Activated T-cell treated with anti-CD3 and anti-CD28 coated beads, Interleukin-2, amount 50 U/mL, for 4 hours (primary cell): ENCODE results near the gene AK8. TPM values are rescaled to one million over a fixed set of nuclear protein-coding genes. Genes with fewer than 3 reads are reported as not detected.

ENCODE experiments used
- ATAC-seq, 2 donors: fragments of 200-7000 bp; cut with Tn5 transposase; one replicate each; pipeline ENCODE4 v1.10.0; 2021
- DNase-seq: peaks from one replicate; pipeline ENCODE4 v3.0.0-alpha.2; 2020
- H3K27me3 Mint-ChIP-seq: one replicate; pipeline ENCODE4 v1.8.0; 2021; ENCODE audit warnings: low read depth, mixed read lengths
- H3K36me3 Mint-ChIP-seq: one replicate; pipeline ENCODE4 v1.8.0; 2022; ENCODE audit warnings: mixed read lengths; ENCODE audit not compliant: insufficient read depth
- H3K4me1 Mint-ChIP-seq: one replicate; pipeline ENCODE4 v1.8.0; 2021; ENCODE audit warnings: low read depth, mixed read lengths
- H3K4me3 Mint-ChIP-seq: one replicate; pipeline ENCODE4 v1.8.0; 2021; ENCODE audit warnings: mild to moderate bottlenecking, moderate library complexity, mixed read lengths
- H3K9me3 Mint-ChIP-seq: one replicate; pipeline ENCODE4 v1.8.0; 2021; ENCODE audit warnings: mixed read lengths
- total RNA-seq, 3 donors: library from RNA; stranded (reverse); gene quantifications; one replicate each; pipeline ENCODE4 v1.2.1, GENCODE V29; 2021

AK8 gene, protein sequence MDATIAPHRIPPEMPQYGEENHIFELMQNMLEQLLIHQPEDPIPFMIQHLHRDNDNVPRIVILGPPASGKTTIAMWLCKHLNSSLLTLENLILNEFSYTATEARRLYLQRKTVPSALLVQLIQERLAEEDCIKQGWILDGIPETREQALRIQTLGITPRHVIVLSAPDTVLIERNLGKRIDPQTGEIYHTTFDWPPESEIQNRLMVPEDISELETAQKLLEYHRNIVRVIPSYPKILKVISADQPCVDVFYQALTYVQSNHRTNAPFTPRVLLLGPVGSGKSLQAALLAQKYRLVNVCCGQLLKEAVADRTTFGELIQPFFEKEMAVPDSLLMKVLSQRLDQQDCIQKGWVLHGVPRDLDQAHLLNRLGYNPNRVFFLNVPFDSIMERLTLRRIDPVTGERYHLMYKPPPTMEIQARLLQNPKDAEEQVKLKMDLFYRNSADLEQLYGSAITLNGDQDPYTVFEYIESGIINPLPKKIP
- total RNA-seq: not detected

DNA sequence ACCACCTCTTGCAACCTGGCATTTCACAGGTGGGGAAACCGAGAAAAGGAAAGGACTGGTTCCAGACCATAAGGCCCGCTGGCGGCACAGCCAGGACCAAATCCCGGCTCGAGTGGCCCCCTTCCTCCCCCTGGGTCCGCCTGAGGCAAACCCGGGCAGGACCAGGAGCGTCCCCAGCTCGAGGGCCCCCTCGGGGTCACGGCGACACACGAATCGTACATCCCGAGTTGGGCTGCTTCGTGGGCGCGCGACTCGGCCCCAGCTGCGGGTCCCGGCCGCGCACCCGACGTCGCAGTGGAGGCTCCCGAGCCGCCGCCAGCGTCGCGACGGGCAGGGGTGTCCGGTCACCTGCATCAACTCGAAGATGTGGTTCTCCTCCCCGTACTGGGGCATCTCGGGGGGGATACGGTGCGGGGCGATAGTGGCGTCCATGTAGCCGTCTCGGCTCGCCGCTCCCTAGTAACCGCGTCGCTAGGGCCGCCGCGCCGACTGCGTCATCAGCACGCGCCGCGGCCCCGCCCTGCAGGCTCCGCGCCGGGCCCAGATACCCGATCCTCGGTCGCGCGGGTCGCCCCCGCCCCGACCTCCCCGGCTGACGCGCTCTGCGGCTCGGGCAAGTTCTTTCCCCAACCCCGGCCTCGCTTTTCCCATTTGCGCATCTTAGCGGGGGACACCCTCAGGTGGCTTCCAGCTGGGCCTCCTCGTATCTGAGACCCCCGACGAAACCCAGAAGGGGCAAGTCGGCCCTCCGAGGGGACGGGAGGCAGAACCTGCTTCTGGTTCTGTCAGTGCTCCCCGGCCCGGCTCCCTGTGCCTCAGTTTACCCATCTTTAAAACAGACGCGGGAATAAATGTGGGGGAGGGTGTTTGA, at the start of gene AK8:
Gene AK8 (minus strand): TSS at position 461 of the 871 bp plus-strand sequence. CDS start 29 bp downstream, at position 432.
- H3K4me1 Mint-ChIP-seq: peaks cover 15% of the 10 kb centered on the region
- H3K36me3 Mint-ChIP-seq: no peaks in the 10 kb centered on the region
- peak within 1 kb of the TSS; percentile 81 for H3K4me3 Mint-ChIP-seq
- H3K27me3 Mint-ChIP-seq: no peaks in the 10 kb centered on the region
- peak; percentile 74 for DNase-seq
- H3K9me3 Mint-ChIP-seq: no peaks in the 10 kb centered on the region
- peak; percentile 89 to 91 for ATAC-seq

DNA sequence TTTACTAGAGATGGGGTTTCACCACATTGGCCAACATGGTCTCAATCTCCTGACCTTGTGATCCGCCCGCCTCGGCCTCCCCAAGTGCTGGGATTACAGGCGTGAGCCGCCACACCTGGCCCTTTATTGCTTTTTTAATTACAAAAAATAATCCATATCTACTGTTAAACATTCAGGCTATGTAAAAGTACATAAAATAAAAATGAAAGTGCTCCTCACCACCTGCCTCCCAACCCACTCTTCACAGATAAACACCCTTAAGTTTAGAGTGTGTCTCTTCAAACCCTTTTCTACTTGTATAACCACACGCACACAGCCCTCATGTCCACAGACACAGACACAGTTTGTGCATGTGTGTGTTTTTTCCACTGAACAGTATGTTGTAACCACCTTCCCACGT, 49.6 kb upstream of the AK8 start:
- DNase-seq (no peak), ATAC-seq (no peak)
- Mint-ChIP-seq H3K4me3 (no peak overlapping the region), H3K9me3 (no peaks in the 10 kb centered on the region), H3K4me1 (no peaks in the 10 kb centered on the region), H3K27me3 (no peaks in the 10 kb centered on the region), H3K36me3 (peaks cover 38% of the 10 kb centered on the region)

DNA sequence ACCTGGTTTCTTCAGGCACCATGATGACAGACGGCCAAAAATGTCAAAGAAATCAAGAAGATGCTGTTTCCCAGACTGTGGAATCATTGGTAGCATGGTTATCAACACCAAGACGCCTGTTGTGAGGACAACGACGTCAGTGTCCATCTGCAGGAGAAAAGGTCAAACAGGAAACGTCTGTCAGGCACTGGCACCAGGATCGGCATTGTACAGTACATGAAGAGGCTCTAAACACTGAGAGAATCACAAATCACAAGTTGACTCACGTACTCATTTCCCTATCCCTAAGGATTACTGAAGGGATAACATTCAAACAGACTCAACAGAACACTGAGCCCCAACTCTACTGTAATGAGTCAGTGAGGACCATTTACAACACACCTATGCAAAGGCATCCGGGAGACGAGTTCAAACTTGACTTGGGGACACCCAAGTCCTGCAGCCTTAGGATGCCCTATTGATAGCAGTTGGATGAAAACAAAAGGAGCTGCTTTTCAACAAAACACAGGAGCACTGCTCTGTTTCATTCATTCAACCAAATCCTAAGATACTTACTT, 45.3 kb upstream of the AK8 start:
- no peaks in the 10 kb centered on the region for H3K4me1 Mint-ChIP-seq
- ATAC-seq (no peak), DNase-seq (no peak)
- H3K36me3 Mint-ChIP-seq: peaks cover 51% of the 10 kb centered on the region
- H3K9me3 Mint-ChIP-seq: no peaks in the 10 kb centered on the region
- H3K4me3 Mint-ChIP-seq: no peak overlapping the region
- H3K27me3 Mint-ChIP-seq: no peaks in the 10 kb centered on the region

DNA sequence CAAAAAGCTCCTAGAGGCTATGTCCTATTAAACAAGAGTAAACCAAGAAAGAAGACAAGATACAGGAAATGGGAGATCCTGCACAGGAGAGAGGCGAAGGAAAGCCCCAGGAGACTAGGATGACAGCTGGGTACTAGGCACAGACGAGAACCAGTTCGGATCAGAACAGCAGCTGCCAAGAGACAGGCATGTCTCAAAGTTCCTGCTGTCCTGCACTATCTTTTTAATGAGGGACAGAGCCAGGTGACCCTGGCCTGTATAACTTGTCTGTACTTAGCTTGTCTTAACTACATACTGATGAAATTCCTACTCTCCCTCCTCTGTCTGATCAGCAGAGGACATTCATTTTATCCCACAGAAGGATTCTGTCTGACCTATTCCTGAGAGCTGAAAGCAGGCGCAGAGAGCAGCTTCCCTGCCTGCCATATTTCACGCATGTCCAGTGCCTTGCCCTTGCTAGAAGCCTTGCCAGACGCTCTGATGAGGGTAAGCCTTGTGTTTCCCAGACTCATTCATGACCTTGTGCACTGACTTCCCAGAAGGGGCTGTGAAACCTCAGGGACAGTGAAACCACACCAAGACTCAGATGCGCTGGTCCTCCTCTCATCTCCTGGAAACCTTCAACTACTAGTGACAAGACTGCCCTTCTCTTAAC, 41.7 kb upstream of the AK8 start:
- no peaks in the 10 kb centered on the region for H3K4me1 Mint-ChIP-seq
- H3K27me3 Mint-ChIP-seq: no peaks in the 10 kb centered on the region
- H3K4me3 Mint-ChIP-seq: no peak overlapping the region
- DNase-seq (no peak), ATAC-seq (no peak)
- peaks cover 3% of the 10 kb centered on the region for H3K9me3 Mint-ChIP-seq
- H3K36me3 Mint-ChIP-seq: peaks cover 63% of the 10 kb centered on the region

DNA sequence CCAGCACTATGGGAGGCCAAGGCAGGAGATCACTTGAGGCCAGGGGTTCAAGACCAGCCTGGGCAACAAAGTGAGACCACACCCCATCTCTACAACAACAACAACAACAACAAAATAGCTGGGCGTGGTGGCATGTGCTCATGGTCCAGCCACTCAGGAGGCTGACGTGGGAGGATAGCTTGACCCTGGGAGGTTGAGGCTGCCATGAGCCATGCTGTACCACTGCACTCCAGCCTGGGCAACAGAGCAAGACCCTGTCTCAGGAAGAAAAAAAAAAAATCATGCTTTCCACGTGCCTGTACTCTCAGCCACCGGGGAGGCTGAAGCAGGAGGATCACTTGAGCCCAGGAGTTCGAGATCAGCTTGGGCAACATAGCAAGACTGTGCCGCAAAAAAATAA, 36.8 kb upstream of the AK8 start:
- H3K36me3 Mint-ChIP-seq: peaks cover 59% of the 10 kb centered on the region
- ATAC-seq: no peak
- no peaks in the 10 kb centered on the region for H3K4me1 Mint-ChIP-seq
- peaks cover 3% of the 10 kb centered on the region for H3K9me3 Mint-ChIP-seq
- no peaks in the 10 kb centered on the region for H3K27me3 Mint-ChIP-seq
- no peak for DNase-seq
- H3K4me3 Mint-ChIP-seq: no peak overlapping the region

DNA sequence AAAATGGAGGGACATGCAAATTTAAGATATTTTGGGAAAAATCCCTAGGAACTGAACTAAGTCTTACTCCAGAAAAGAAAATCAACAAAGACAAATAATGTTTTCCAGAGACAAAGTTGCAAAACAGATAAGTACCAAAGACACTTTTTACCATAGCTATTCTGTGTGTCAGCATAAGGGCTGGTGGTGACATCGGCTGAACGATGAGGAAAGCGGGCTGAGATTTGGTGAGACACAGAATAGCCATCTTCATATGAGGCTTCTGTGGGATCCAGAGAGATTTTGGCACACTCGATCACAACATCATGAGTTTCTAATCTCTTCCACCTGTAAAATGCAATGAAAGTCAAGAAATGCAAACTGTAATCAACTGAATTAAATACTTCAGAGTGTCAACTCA, 34.0 kb upstream of the AK8 start:
- no peaks in the 10 kb centered on the region for H3K9me3 Mint-ChIP-seq
- no peak for ATAC-seq
- no peak for DNase-seq
- H3K4me3 Mint-ChIP-seq: no peak overlapping the region
- H3K4me1 Mint-ChIP-seq: peaks cover 14% of the 10 kb centered on the region
- peaks cover 36% of the 10 kb centered on the region for H3K36me3 Mint-ChIP-seq
- no peaks in the 10 kb centered on the region for H3K27me3 Mint-ChIP-seq

DNA sequence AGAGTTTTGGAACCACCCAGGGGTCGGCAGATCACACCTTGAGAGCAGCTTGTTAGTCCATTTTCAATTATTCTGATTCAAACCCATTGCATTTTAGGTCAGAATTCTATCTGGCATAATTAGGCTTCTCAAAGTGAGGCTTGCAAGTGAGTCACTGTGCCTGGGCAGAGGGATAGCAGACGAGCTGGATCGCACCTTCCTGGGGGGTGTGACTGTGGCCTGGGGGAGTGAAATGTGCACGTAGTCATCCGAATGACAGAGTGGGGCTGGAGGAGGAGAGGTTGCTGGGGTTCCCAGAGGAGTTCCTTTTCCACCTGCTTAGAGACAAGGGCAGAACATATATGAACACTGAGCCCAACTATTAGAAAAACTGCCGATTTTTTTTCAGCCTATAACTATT, 32.3 kb upstream of the AK8 start:
- Mint-ChIP-seq H3K4me1 (peaks cover 14% of the 10 kb centered on the region), H3K27me3 (no peaks in the 10 kb centered on the region), H3K4me3 (no peak overlapping the region), H3K9me3 (no peaks in the 10 kb centered on the region), H3K36me3 (peaks cover 24% of the 10 kb centered on the region)
- no peak for ATAC-seq
- DNase-seq: no peak

DNA sequence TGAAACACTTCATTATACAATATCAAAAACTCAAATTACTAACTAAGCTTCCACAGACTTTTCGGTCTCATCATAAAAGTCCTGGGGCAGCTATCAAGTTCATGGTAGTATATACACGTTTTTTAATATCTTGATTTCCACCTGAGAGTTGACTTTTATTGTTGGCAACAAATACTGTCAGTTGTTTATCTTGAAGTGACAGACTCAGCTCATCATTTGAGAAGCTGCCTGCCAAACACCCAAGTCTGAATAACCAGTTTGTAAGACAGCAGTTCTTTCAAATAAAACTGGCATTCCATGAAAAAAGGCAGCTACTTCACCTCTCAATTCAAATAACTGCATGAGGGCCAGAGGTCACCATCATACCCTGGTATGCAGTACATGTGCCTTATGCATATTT, 31.2 kb upstream of the AK8 start:
- Mint-ChIP-seq H3K9me3 (no peaks in the 10 kb centered on the region), H3K4me1 (peaks cover 14% of the 10 kb centered on the region), H3K4me3 (no peak overlapping the region), H3K27me3 (no peaks in the 10 kb centered on the region), H3K36me3 (peaks cover 25% of the 10 kb centered on the region)
- ATAC-seq: no peak
- DNase-seq: no peak

DNA sequence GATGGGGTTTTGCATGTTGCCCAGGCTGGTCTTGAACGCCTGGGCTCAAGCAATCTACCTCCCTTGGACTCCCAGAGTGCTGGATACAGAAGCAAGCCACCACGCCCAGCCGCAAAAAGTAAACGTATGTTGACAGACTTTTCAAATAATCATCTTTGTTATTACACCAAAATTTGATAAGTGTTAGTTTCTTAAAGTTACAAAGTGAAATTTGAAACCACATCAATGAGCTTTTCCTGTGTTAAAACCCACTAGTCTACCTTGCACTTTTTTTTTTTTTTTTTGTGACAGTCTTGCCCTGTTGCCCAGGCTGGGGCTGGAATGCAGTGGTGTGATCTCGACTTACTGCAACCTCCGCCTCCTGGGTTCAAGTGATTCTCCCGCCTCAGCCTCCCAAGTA, 30.6 kb upstream of the AK8 start:
- no peaks in the 10 kb centered on the region for H3K27me3 Mint-ChIP-seq
- ATAC-seq (peak in 1 of 2 donors; percentile 18), DNase-seq (no peak)
- peaks cover 30% of the 10 kb centered on the region for H3K36me3 Mint-ChIP-seq
- no peaks in the 10 kb centered on the region for H3K9me3 Mint-ChIP-seq
- H3K4me3 Mint-ChIP-seq: no peak overlapping the region
- peaks cover 14% of the 10 kb centered on the region for H3K4me1 Mint-ChIP-seq

DNA sequence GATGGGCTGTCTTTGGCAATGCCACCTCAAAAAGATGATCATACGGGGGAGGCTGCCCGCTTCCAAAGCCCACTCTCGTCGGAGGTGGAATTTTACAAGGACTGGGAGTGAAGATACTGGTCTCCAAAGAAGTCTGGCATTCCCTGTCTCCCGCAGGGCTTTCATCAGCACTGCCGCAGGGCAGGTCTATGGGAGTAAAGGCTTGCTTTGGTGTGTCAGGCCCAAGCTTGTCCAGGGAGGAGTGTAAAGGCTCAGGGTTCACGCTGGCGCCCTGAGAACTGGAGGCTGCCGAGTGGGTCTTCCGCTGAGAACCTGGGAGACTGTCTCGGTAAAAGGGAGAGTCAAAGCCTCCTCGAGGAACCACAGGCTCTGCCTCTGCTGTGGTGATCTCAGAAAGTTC, 27.6 kb upstream of the AK8 start:
- peaks cover 22% of the 10 kb centered on the region for H3K36me3 Mint-ChIP-seq
- H3K4me1 Mint-ChIP-seq: peaks cover 14% of the 10 kb centered on the region
- H3K27me3 Mint-ChIP-seq: no peaks in the 10 kb centered on the region
- DNase-seq (no peak), ATAC-seq (no peak)
- H3K4me3 Mint-ChIP-seq: no peak overlapping the region
- H3K9me3 Mint-ChIP-seq: no peaks in the 10 kb centered on the region

DNA sequence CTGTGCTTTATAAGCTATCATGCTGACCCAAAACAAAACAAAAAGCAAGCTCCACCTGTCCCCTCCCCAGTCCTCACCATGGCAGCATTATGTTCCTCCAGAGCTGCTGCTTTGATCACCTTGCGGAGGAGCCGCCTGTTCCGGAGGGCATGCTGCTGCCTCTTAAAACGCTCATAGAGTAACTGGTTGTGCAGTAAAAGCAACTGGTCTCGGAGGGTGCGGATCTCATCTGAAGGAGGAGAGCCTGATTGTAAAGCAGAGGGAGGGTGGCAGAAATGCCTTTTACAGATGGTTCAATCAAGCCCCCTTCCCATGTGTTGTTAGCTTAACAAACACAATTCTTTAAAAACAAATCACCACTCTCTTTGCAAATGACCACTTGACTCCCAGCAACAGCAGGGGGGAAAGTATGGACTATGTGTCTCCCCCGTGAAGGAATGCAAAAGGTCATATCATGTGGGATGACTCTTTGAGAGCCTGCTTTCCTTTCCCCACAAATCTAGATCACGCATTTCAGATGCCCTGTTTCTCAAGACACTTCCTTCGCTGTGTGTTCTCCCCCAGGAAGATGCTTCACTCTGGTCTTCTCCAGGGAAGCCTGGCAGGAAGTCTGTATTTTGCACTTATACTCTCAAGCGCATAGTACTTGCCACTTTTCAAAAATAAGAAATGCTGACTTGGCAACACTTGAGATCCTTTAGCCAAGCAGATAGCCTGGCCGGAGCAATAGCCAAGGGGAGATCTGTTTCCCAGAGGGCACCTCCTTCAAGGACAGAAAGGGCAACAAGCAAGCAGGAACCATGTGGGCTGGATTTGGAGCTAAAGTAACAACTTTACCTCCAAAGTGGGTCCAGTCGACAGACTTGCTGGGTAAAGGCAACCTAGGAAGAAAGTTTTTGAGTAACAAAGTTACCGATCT, 25.7 kb upstream of the AK8 start:
- Mint-ChIP-seq H3K27me3 (no peaks in the 10 kb centered on the region), H3K4me3 (no peak overlapping the region), H3K36me3 (peaks cover 23% of the 10 kb centered on the region), H3K4me1 (peaks cover 7% of the 10 kb centered on the region), H3K9me3 (no peaks in the 10 kb centered on the region)
- DNase-seq: no peak
- no peak for ATAC-seq

DNA sequence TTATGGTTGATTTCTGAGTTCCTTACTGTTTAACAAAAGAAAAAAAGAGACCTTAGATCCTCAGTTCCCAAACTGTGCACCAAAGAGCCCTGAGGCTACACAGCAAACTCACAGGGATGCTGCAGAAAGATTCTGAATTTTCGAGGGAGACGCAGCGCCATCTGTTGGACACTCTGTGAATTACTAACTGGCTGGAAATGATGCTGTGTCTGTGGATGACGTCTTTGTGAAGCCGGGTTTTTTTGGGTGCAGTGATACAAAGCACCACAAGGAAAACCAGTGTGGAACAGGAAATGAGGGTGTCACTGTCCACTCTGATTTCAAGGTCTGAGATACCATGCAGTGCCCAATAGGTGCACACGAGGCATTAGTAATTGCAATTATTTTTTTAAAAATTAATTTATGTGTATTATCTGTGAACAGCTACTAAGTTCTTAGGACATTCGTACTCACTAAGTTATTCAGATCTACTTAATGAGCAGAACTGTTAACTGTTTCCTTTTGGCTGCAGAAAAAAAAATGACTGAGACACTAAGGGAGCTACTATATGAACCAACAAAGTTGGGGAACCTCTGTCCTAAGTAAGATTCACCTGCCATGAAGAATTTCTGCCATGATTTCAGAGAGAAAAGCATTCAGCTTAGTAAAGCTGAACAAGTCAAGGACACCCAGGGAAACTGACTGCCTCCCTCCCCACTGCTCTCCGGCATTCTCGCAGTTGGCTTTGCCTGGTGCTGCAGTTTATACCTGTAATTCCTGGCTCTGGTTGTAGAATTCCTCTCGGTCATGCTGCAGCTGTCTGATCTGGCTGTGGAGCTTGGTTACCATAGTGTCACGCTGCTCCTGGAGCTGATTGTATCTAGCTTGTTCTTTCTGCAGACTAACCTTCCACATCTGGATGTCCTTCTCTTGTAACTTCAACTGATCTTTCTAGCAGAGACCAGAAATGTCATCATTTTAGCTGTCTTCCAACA, 24.1 kb upstream of the AK8 start:
- Mint-ChIP-seq H3K9me3 (no peaks in the 10 kb centered on the region), H3K36me3 (peaks cover 30% of the 10 kb centered on the region), H3K4me3 (no peak overlapping the region), H3K27me3 (no peaks in the 10 kb centered on the region), H3K4me1 (no peaks in the 10 kb centered on the region)
- ATAC-seq (peak; percentile 91 to 98), DNase-seq (peak; percentile 67)
